Measurements from ENCODE around the gene DEPDC7. TPM values are rescaled to one million over a fixed set of nuclear protein-coding genes. Genes with fewer than 3 reads are reported as not detected.

DEPDC7 gene
- total RNA-seq, 2 donors from 2014 or later: 0.33 to 0.51 TPM

GRCh38 chr11:33039274-33040032 lies 23.8 kb downstream of the DEPDC7 start, which contains the start of gene TCP11L1:
TSS of gene TCP11L1 (plus strand) at chr11:33039572. CDS start at chr11:33043774, 4,202 bp downstream.
- Histone ChIP-seq H3K27ac (peak within 1 kb of the TSS; percentile 98), H3K4me3 (peak within 1 kb of the TSS; percentile 84 to 86), H3K36me3 (peaks cover 4% of the 10 kb centered on the region), H3K4me1 (peaks cover 0 to 17% of the 10 kb centered on the region in 2 donors), H3K9me3 (no peaks in the 10 kb centered on the region), H3K27me3 (no peaks in the 10 kb centered on the region)
- peak; percentile 93 for DNase-seq (ENCODE audit: low spot score)
- TF ChIP-seq CTCF (IDR thresholded peaks at IDR 0.05): no peak

GRCh38 chr11:33040033-33040861 lies 24.6 kb downstream of the DEPDC7 start:
- DNase-seq (ENCODE audit: low spot score): no peak
- peak overlapping the region; percentile 84 to 86 for H3K4me3 ChIP-seq
- no peaks in the 10 kb centered on the region for H3K27me3 ChIP-seq
- no peaks in the 10 kb centered on the region for H3K9me3 ChIP-seq
- H3K36me3 ChIP-seq: peaks cover 11% of the 10 kb centered on the region
- peaks cover 0 to 17% of the 10 kb centered on the region in 2 donors for H3K4me1 ChIP-seq
- peak overlapping the region; percentile 98 for H3K27ac ChIP-seq
- TF ChIP-seq CTCF (IDR thresholded peaks at IDR 0.05): no peak

GRCh38 chr11:33040862-33041453 lies 25.3 kb downstream of the DEPDC7 start:
- Histone ChIP-seq H3K27ac (peak overlapping the region in 1 of 2 donors; percentile 98), H3K4me3 (peak overlapping the region; percentile 84 to 86), H3K4me1 (peaks cover 0 to 17% of the 10 kb centered on the region in 2 donors), H3K9me3 (no peaks in the 10 kb centered on the region), H3K36me3 (peaks cover 13% of the 10 kb centered on the region), H3K27me3 (no peaks in the 10 kb centered on the region)
- no peak for TF ChIP-seq CTCF (IDR thresholded peaks at IDR 0.05)
- no peak for DNase-seq (ENCODE audit: low spot score)

GRCh38 chr11:33043221-33043830 lies 27.6 kb downstream of the DEPDC7 start:
- Histone ChIP-seq H3K9me3 (no peaks in the 10 kb centered on the region), H3K4me3 (no peak overlapping the region), H3K27ac (no peak overlapping the region), H3K4me1 (peaks cover 0 to 17% of the 10 kb centered on the region in 2 donors), H3K27me3 (no peaks in the 10 kb centered on the region), H3K36me3 (peaks cover 22% of the 10 kb centered on the region)
- DNase-seq (ENCODE audit: low spot score): no peak
- no peak for TF ChIP-seq CTCF (IDR thresholded peaks at IDR 0.05)

DNA sequence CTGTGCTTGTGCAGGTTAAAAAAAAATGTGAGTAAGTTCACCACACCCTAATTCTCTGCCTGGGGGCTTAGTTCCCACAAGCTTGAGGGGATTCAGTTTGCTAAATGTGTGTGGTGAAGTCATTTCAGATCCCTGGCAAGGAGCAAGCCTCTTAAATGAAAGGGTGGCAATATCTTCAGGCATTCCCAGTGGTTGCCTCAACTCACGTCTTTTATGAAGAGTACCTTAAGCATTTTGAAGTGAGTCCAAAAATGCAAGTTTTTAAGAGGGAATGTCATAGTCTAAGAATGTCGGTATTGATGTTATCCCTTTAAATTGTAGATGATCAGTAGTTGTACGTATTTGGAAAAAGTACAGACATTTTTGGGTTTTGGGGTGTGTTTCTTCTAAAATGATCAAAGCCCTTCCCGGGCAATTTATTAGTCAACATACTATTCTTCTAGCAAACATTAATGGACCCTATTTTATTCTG lies 28.6 kb downstream of the DEPDC7 start:
- peaks cover 22% of the 10 kb centered on the region for H3K36me3 ChIP-seq

More for the DNA sequence above, 28.6 kb downstream of the DEPDC7 start:
- Histone ChIP-seq H3K4me3 (no peak overlapping the region), H3K27me3 (no peaks in the 10 kb centered on the region), H3K27ac (no peak overlapping the region), H3K9me3 (no peaks in the 10 kb centered on the region), H3K4me1 (peaks cover 0 to 17% of the 10 kb centered on the region in 2 donors)
- DNase-seq (ENCODE audit: low spot score): no peak
- TF ChIP-seq CTCF (IDR thresholded peaks at IDR 0.05): no peak
